Measurements from ENCODE around the gene CNOT6L. TPM values are rescaled to one million over a fixed set of nuclear protein-coding genes. Genes with fewer than 3 reads are reported as not detected.
A peak's percentile ranks its signal among the peaks of the same experiment; 100 is the strongest.

Gene CNOT6L
- total RNA-seq, 1 experiment from 2014 or later = 29.7 TPM

DNA sequence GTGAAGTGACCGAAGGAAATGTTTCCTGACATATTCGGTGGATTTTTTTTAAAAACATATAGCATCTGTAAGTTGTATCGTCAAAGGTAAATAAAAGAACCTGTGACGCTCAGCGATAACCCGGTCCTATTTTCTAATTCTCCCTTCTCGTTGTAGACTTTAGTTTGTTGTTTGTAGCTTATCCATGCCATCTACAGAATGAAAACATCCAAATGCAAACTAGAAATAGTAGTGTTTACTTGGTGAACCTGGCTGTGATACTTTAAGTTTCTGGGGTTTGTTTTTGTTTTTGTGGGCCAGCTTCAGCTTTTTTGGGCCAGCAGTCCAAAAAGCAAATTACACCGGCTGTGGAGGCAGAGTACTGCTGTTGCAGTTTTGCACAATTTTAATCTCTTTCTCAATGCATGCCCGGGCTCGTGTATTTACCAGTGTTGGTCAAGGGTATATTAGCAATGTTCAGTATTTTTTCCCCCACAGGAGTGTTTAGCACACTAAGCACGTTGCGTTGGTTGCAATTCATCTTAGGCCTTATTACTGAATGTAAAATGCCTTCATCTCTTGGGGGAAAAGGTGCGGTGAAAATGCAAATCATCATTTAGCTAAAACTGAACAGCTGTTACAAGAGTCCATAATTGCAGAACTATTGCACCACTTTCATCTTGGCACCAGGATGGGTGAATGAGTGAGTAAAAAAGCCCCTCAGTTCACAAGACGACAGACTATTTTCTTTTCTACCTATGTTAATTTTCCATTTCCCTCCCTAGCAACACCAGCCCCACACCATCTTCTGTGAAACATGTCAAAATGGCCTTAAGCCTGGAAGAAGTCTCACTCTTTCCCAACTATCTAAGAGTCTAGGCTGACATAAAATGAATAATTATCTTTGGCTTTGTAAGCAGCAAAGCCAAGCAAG is 1.7 kb upstream of the CNOT6L start:
- BruUV-seq (replicated peaks) = TSS peak; percentile 88
- Mint-ChIP-seq H3K27ac (ENCODE audit: unreplicated experiment) (peak overlapping the region; percentile 56), H3K4me3 (ENCODE audit: low read depth, unreplicated experiment) (peak overlapping the region; percentile 95), H3K27me3 (ENCODE audit: unreplicated experiment) (no peaks in the 10 kb centered on the region), H3K36me3 (ENCODE audit: insufficient read depth, unreplicated experiment) (peaks cover 37% of the 10 kb centered on the region), H3K4me1 (ENCODE audit: low read depth, unreplicated experiment) (peaks cover 17% of the 10 kb centered on the region), H3K9me3 (ENCODE audit: low read depth, unreplicated experiment) (no peaks in the 10 kb centered on the region)
- intact Hi-C loops (cut with micrococcal nuclease; ENCODE audit: unreplicated experiment) = no loop called here
- TF ChIP-seq, protein P1, sequence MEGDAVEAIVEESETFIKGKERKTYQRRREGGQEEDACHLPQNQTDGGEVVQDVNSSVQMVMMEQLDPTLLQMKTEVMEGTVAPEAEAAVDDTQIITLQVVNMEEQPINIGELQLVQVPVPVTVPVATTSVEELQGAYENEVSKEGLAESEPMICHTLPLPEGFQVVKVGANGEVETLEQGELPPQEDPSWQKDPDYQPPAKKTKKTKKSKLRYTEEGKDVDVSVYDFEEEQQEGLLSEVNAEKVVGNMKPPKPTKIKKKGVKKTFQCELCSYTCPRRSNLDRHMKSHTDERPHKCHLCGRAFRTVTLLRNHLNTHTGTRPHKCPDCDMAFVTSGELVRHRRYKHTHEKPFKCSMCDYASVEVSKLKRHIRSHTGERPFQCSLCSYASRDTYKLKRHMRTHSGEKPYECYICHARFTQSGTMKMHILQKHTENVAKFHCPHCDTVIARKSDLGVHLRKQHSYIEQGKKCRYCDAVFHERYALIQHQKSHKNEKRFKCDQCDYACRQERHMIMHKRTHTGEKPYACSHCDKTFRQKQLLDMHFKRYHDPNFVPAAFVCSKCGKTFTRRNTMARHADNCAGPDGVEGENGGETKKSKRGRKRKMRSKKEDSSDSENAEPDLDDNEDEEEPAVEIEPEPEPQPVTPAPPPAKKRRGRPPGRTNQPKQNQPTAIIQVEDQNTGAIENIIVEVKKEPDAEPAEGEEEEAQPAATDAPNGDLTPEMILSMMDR (IDR thresholded peaks at IDR 0.05; ENCODE audit: unreplicated experiment) = no peak
- no peak for DNase-seq
- CTCF ChIA-PET = interaction anchor here (0.7 to 1.4 kb wide), 4 partner anchors 9 to 41 kb away, joined by 3 to 4 read pairs (median 3); partner anchors contain the start of gene MRPL1

DNA sequence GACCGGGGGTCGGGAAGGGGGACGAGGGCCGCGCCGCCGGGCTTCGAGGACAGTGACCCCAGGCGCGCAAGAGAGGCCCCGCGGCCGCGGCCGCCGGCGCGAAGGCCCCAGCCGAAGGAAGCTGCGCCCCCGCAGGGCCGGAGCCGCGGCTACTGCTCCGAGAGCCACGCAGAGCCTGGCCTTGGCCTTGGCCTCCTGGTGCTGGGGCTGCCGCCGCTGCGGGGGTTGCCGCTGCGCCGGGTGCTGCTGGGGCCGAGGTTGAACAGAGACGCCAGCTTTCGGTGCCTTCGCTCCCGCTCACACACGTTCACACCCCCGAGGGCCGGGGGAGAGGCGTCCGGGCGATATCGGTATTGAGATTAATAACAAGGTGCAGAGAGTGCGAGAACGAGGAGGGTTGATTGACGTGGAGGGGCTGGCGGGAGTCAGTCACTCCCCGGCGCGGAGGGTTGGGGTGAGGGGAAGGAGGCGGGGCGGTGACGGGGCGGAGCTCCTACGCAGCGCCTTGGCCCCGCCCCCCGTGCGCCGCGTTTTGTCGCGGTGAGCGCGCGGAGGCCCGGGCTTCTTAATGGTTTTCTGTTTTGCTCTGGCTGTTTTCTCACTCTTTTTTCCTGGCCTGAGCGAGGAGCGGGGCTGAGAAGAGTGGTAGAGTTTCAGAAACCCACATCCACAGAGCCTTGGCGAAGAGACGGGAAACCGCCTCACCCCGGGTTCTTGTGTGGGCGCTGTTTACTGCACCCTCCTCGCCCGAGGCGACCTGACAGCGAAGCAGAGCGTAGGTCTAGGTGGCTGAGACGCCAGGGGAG is 878 bp upstream of the CNOT6L start:
- no TSS peak for BruUV-seq (replicated peaks)
- Mint-ChIP-seq H3K4me1 (ENCODE audit: low read depth, unreplicated experiment) (peaks cover 24% of the 10 kb centered on the region), H3K27me3 (ENCODE audit: unreplicated experiment) (no peaks in the 10 kb centered on the region), H3K4me3 (ENCODE audit: low read depth, unreplicated experiment) (peak overlapping the region; percentile 95), H3K36me3 (ENCODE audit: insufficient read depth, unreplicated experiment) (peaks cover 37% of the 10 kb centered on the region), H3K9me3 (ENCODE audit: low read depth, unreplicated experiment) (no peaks in the 10 kb centered on the region), H3K27ac (ENCODE audit: unreplicated experiment) (peak overlapping the region; percentile 56)
- CTCF ChIA-PET = interaction anchor here (0.7 to 1.4 kb wide), 2 partner anchors 9 to 19 kb away, joined by 3 to 4 read pairs; no protein-coding TSS in a partner anchor
- TF ChIP-seq, protein P1 (IDR thresholded peaks at IDR 0.05; ENCODE audit: unreplicated experiment) = no peak
- intact Hi-C loops (cut with micrococcal nuclease; ENCODE audit: unreplicated experiment) = no loop called here
- peak; percentile 86 for DNase-seq

DNA sequence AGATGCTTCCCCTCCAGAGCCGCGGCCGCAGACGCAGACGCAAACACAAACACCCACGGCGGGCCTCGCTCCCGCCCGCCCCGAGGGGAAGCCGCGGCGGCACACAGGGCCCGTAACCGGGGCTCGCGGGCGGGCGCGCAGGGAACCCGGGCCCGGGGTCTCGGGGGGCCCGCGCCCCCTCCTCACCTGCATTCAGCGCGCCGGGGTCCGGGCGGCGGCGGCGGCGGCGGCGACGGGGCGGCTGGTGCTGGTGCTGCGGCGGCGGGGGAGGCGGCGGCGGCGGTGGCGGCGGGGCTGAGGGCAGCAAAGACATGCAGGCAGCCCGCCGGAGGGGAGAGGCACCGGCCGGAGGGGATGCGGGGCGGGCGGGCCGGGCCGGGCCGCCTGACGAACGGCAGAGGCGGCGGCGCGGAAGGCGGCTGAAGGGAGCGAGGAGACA is 255 bp upstream of the CNOT6L start:
- no TSS peak for BruUV-seq (replicated peaks)
- H3K27ac Mint-ChIP-seq (ENCODE audit: unreplicated experiment) = peak overlapping the region; percentile 89
- CTCF ChIA-PET = interaction anchor here (1.4 kb wide), 1 partner anchor 8 kb away, joined by 4 read pairs; no protein-coding TSS in a partner anchor
- H3K27me3 Mint-ChIP-seq (ENCODE audit: unreplicated experiment) = no peaks in the 10 kb centered on the region
- intact Hi-C loops (cut with micrococcal nuclease; ENCODE audit: unreplicated experiment) = no loop called here
- H3K36me3 Mint-ChIP-seq (ENCODE audit: insufficient read depth, unreplicated experiment) = peaks cover 37% of the 10 kb centered on the region
- DNase-seq = peak; percentile 27
- H3K9me3 Mint-ChIP-seq (ENCODE audit: low read depth, unreplicated experiment) = no peaks in the 10 kb centered on the region
- H3K4me3 Mint-ChIP-seq (ENCODE audit: low read depth, unreplicated experiment) = peak overlapping the region; percentile 95
- TF ChIP-seq, protein P1 (IDR thresholded peaks at IDR 0.05; ENCODE audit: unreplicated experiment) = no peak
- peaks cover 25% of the 10 kb centered on the region for H3K4me1 Mint-ChIP-seq (ENCODE audit: low read depth, unreplicated experiment)

DNA sequence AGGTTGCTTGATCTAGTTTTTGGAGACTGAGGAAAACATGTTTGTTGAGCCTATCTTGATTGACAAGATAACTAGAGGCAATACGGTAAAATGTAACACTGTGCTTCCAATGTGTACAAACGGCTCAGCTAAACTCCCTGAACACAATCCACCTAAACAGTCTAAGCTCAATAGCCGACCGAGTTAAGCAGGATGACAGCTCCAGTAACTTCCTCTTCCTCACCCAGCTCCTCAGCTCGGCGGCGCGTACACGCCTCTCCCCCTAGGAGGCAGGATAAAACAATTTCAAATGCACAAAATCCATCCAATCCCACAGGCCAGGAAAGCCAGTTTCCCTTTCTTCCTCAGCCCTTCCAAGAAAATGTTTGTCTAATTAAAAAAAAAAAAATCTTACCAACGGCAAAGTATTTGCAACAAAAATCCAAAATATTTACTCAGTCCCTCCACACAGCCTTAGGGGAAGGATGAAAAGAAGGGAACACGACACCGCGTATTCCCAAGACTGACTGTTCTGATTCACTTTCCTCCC is 1.0 kb downstream of the CNOT6L start:
- Mint-ChIP-seq H3K4me3 (ENCODE audit: low read depth, unreplicated experiment) (peak overlapping the region; percentile 95), H3K36me3 (ENCODE audit: insufficient read depth, unreplicated experiment) (peaks cover 37% of the 10 kb centered on the region), H3K9me3 (ENCODE audit: low read depth, unreplicated experiment) (no peaks in the 10 kb centered on the region), H3K27ac (ENCODE audit: unreplicated experiment) (peak overlapping the region; percentile 81), H3K27me3 (ENCODE audit: unreplicated experiment) (no peaks in the 10 kb centered on the region), H3K4me1 (ENCODE audit: low read depth, unreplicated experiment) (peaks cover 34% of the 10 kb centered on the region)
- BruUV-seq (replicated peaks) = TSS peak; percentile 27
- intact Hi-C loops (cut with micrococcal nuclease; ENCODE audit: unreplicated experiment) = no loop called here
- peak; percentile 62 for DNase-seq
- CTCF ChIA-PET = interaction anchor here (0.6 to 1.0 kb wide), 3 partner anchors 17 to 241 kb away, joined by 3 to 4 read pairs (median 3); no protein-coding TSS in a partner anchor
- TF ChIP-seq, protein P1 (IDR thresholded peaks at IDR 0.05; ENCODE audit: unreplicated experiment) = peak; percentile 17

Data from Calu3 (cell line).